Osteoblast (primary cell): ENCODE data around the gene RNF187. TPM values are rescaled to one million over a fixed set of nuclear protein-coding genes. Genes with fewer than 3 reads are reported as not detected.

Source experiments
- DNase-seq: peaks from one replicate; pipeline ENCODE4 v3.0.0; 2011; ENCODE audit warnings: low spot score, mixed read lengths; ENCODE audit not compliant: insufficient read length; ENCODE audit errors: missing footprints
- H2AFZ ChIP-seq: 2 replicates; pipeline ENCODE4 v1.6.0; 2011; ENCODE audit warnings: mild to moderate bottlenecking, low read length
- H3K27ac ChIP-seq: 2 replicates; pipeline ENCODE4 v1.5.1; 2011; ENCODE audit warnings: mild to moderate bottlenecking, low read depth, low read length, moderate library complexity
- H3K27me3 ChIP-seq: 2 replicates; pipeline ENCODE4 v1.6.0; 2012; ENCODE audit warnings: mild to moderate bottlenecking, control low read depth, inconsistent platforms, low read length, moderate library complexity; ENCODE audit not compliant: insufficient read depth
- H3K36me3 ChIP-seq: 2 replicates; pipeline ENCODE4 v1.5.1; 2011; ENCODE audit warnings: mild to moderate bottlenecking, low read length, control low read depth, moderate library complexity; ENCODE audit not compliant: insufficient read depth
- H3K4me1 ChIP-seq: 2 replicates; pipeline ENCODE4 v1.5.1; 2011; ENCODE audit warnings: mild to moderate bottlenecking, low read length, control low read depth, moderate library complexity; ENCODE audit not compliant: insufficient read depth
- H3K4me2 ChIP-seq: 2 replicates; pipeline ENCODE4 v1.6.0; 2011; ENCODE audit warnings: mild to moderate bottlenecking, low read length; ENCODE audit not compliant: insufficient read depth
- H3K4me3 ChIP-seq: fragments of 200-600 bp; sonication (generic); 3 replicates; pipeline ENCODE4 v1.5.1; 2012; ENCODE audit warnings: mild to moderate bottlenecking, low read length, inconsistent platforms; ENCODE audit not compliant: insufficient read depth
- H3K79me2 ChIP-seq: 2 replicates; pipeline ENCODE4 v1.6.0; 2012; ENCODE audit warnings: mild to moderate bottlenecking, low read length, control low read depth, inconsistent platforms; ENCODE audit not compliant: insufficient read depth
- H3K9me3 ChIP-seq: 2 replicates; pipeline ENCODE4 v1.5.1; 2011; ENCODE audit warnings: low read depth, low read length, control low read depth
- H4K20me1 ChIP-seq: 2 replicates; pipeline ENCODE4 v1.6.0; 2012; ENCODE audit warnings: mild to moderate bottlenecking, low read length, control low read depth; ENCODE audit not compliant: insufficient read depth
- CTCF ChIP-seq: IDR thresholded peaks from 2 replicates; pipeline ENCODE4 v1.5.1; 2011; ENCODE audit warnings: mild to moderate bottlenecking, low read depth, low read length, moderate library complexity; ENCODE audit errors: extremely low read depth
- total RNA-seq: library from RNA; depleted of rRNA; stranded (reverse); fragments of >200 nt; gene quantifications from 2 replicates; pipeline ENCODE4 v1.2.3, GENCODE V29; 2012

Gene RNF187
- total RNA-seq, 1 donor, result 52.5 TPM

- peak overlapping the region; percentile 86 for H3K4me2 ChIP-seq
Observed at GRCh38 chr1:228488818-228489674, 1.9 kb downstream of the RNF187 start.

GRCh38 chr1:228490120-228491078 is 3.2 kb downstream of the RNF187 start:
- no peak overlapping the region for H3K27ac ChIP-seq

More at GRCh38 chr1:228488818-228489674, 1.9 kb downstream of the RNF187 start:
- peak overlapping the region; percentile 75 for H3K4me3 ChIP-seq
- peaks cover 26% of the 10 kb centered on the region for H4K20me1 ChIP-seq
- DNase-seq, result no peak
- H3K4me1 ChIP-seq, result peaks cover 23% of the 10 kb centered on the region
- no peak overlapping the region for H3K27ac ChIP-seq
- H2AFZ ChIP-seq, result no peak overlapping the region
- H3K79me2 ChIP-seq, result peaks cover 35% of the 10 kb centered on the region
- no peaks in the 10 kb centered on the region for H3K27me3 ChIP-seq
- TF ChIP-seq CTCF, result no peak
- H3K9me3 ChIP-seq, result no peaks in the 10 kb centered on the region
- H3K36me3 ChIP-seq, result peaks cover 33% of the 10 kb centered on the region

GRCh38 chr1:228493141-228494043 is 6.2 kb downstream of the RNF187 start:
- Histone ChIP-seq H3K4me3 (no peak overlapping the region), H2AFZ (no peak overlapping the region), H3K4me1 (peaks cover 7% of the 10 kb centered on the region), H3K36me3 (peaks cover 50% of the 10 kb centered on the region), H4K20me1 (peaks cover 26% of the 10 kb centered on the region), H3K9me3 (no peaks in the 10 kb centered on the region), H3K27ac (no peak overlapping the region), H3K4me2 (no peak overlapping the region), H3K27me3 (no peaks in the 10 kb centered on the region), H3K79me2 (peaks cover 29% of the 10 kb centered on the region)
- no peak for DNase-seq
- no peak for TF ChIP-seq CTCF

More at GRCh38 chr1:228490120-228491078, 3.2 kb downstream of the RNF187 start:
- TF ChIP-seq CTCF, result no peak
- no peak overlapping the region for H2AFZ ChIP-seq
- H3K79me2 ChIP-seq, result peaks cover 35% of the 10 kb centered on the region
- peaks cover 18% of the 10 kb centered on the region for H3K4me1 ChIP-seq
- no peaks in the 10 kb centered on the region for H3K9me3 ChIP-seq
- DNase-seq, result no peak
- H3K36me3 ChIP-seq, result peaks cover 44% of the 10 kb centered on the region
- H3K27me3 ChIP-seq, result no peaks in the 10 kb centered on the region
- H3K4me2 ChIP-seq, result no peak overlapping the region
- H4K20me1 ChIP-seq, result peaks cover 29% of the 10 kb centered on the region
- H3K4me3 ChIP-seq, result no peak overlapping the region
